ENCODE results near the gene RAX. TPM values are rescaled to one million over a fixed set of nuclear protein-coding genes. Genes with fewer than 3 reads are reported as not detected.

Gene RAX
- total and polyA plus RNA-seq, 2 of the 8 experiments (the other 6 are each of a cell fraction or from before 2014, with no cell fraction given), result 0.12 to 0.52 TPM

DNA sequence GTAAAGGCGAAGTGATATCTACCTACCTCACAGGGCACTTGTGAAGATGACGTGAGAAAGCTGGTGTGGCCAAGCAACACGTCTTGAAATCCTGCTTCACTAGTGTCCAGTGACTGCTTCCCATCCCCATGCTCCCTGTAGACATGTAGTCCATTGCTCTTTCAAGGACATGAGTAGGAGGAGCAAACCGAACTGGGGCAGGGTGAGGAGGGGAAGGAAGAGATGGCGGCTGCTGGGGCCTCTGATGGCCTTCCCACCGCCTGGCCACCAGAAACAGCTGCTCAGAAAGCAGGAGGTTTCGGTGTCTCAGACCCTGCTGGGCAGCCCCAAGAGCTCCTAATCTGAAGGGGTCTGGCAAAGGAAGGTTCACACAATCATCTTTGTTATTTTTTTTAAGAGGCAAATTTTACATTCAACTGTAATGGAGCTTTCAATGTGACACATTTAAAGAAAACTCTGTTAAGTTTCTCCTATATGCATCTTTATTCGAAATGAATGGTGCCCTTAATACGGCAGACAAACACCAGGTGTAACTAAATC is 30.5 kb upstream of the RAX start (continued):
- TF ChIP-seq CHD7 (IDR thresholded peaks at IDR 0.05; ENCODE audit: insufficient replicate concordance, low read length), result no peak
- TF ChIP-seq EZH2 (IDR thresholded peaks at IDR 0.05; ENCODE audit: low read depth, low read length, severe bottlenecking), result no peak
- no peak for TF ChIP-seq BACH1 (IDR thresholded peaks at IDR 0.05; ENCODE audit: low read length)
- no peak for TF ChIP-seq BRCA1 (IDR thresholded peaks at IDR 0.05; ENCODE audit: low read depth, low read length)
- TF ChIP-seq EP300 (IDR thresholded peaks at IDR 0.05; ENCODE audit: borderline replicate concordance in 1 of 2, low read depth in 2 of 2, low read length in 2 of 2), result no peak
- TF ChIP-seq ATF3 (IDR thresholded peaks at IDR 0.05; ENCODE audit: insufficient read depth, low read depth, low read length), result no peak
- no peak for TF ChIP-seq EGR1 (IDR thresholded peaks at IDR 0.05; ENCODE audit: borderline replicate concordance, low read depth, low read length)
- no peak for TF ChIP-seq NRF1 (IDR thresholded peaks at IDR 0.05; ENCODE audit: low read depth, low read length)
- no peak for TF ChIP-seq CTBP2 (IDR thresholded peaks at IDR 0.05; ENCODE audit: borderline replicate concordance, insufficient read depth, insufficient read length, low read length)
- TF ChIP-seq KDM1A (IDR thresholded peaks at IDR 0.05; ENCODE audit: borderline replicate concordance, low read length), result no peak
